HS-27A (cell line): Measurements from ENCODE around the gene SFSWAP.
"Not testable (repeated sequence)": the region's sequence is repeated elsewhere in the genome, so short reads cannot be mapped to it uniquely, and the experiment has no call there.

Source experiments
- DNase-seq: peaks from one replicate; pipeline ENCODE4 v3.0.0-alpha.2; 2012; ENCODE audit warnings: low read depth, missing footprints

The SFSWAP gene

GRCh38 chr12:131736446-131737149 is 25.7 kb downstream of the SFSWAP start:
- no peak for DNase-seq

GRCh38 chr12:131737150-131737827 is 26.4 kb downstream of the SFSWAP start:
- DNase-seq = peak; percentile 30

- no peak for DNase-seq
Observed at GRCh38 chr12:131738196-131738595, 27.3 kb downstream of the SFSWAP start.

- DNase-seq = no peak
Observed at GRCh38 chr12:131740626-131741025, 29.7 kb downstream of the SFSWAP start.

- not testable (repeated sequence) for DNase-seq
Observed at GRCh38 chr12:131742761-131743160, 31.9 kb downstream of the SFSWAP start.

GRCh38 chr12:131743410-131743809 is 32.5 kb downstream of the SFSWAP start:
- not testable (repeated sequence) for DNase-seq

- DNase-seq = not testable (repeated sequence)
Observed at GRCh38 chr12:131743880-131744279, 33.0 kb downstream of the SFSWAP start.

GRCh38 chr12:131744675-131745074 is 33.8 kb downstream of the SFSWAP start:
- not testable (repeated sequence) for DNase-seq

GRCh38 chr12:131745706-131746105 is 34.8 kb downstream of the SFSWAP start:
- DNase-seq = no peak

GRCh38 chr12:131747276-131748177 is 36.6 kb downstream of the SFSWAP start:
- no peak for DNase-seq

GRCh38 chr12:131749618-131750315 is 38.9 kb downstream of the SFSWAP start:
- no peak for DNase-seq

- no peak for DNase-seq
Observed at GRCh38 chr12:131751335-131751734, 40.4 kb downstream of the SFSWAP start.

GRCh38 chr12:131752451-131752850 is 41.6 kb downstream of the SFSWAP start:
- DNase-seq = no peak

- DNase-seq = no peak
Observed at GRCh38 chr12:131753005-131753404, 42.1 kb downstream of the SFSWAP start.

GRCh38 chr12:131753757-131754156 is 42.9 kb downstream of the SFSWAP start:
- no peak for DNase-seq

- no peak for DNase-seq
Observed at GRCh38 chr12:131754184-131754583, 43.3 kb downstream of the SFSWAP start.

- no peak for DNase-seq
Observed at GRCh38 chr12:131755305-131756113, 44.6 kb downstream of the SFSWAP start.

- no peak for DNase-seq
Observed at GRCh38 chr12:131756441-131756840, 45.6 kb downstream of the SFSWAP start.

- no peak for DNase-seq
Observed at GRCh38 chr12:131757111-131757510, 46.2 kb downstream of the SFSWAP start.

GRCh38 chr12:131758016-131758739 is 47.3 kb downstream of the SFSWAP start:
- no peak for DNase-seq
